Measurements from ENCODE around the gene SMURF1.

The SMURF1 gene

GRCh38 chr7:99034932-99035722, 108.8 kb downstream of the SMURF1 start:
- TF ChIP-seq CTCF (IDR thresholded peaks at IDR 0.05), result no peak
- Mint-ChIP-seq H3K4me3 (no peak overlapping the region), H3K27me3 (ENCODE audit: low read depth, poor library complexity) (peaks cover 3% of the 10 kb centered on the region), H3K36me3 (ENCODE audit: low read depth) (peaks cover 73% of the 10 kb centered on the region), H3K9me3 (no peaks in the 10 kb centered on the region), H3K27ac (peak overlapping the region; percentile 8), H3K4me1 (peaks cover 14% of the 10 kb centered on the region)
- no peak for DNase-seq

- Mint-ChIP-seq H3K9me3 (no peaks in the 10 kb centered on the region), H3K27me3 (ENCODE audit: low read depth, poor library complexity) (no peaks in the 10 kb centered on the region), H3K4me1 (peaks cover 14% of the 10 kb centered on the region), H3K36me3 (ENCODE audit: low read depth) (peaks cover 78% of the 10 kb centered on the region), H3K27ac (no peak overlapping the region), H3K4me3 (no peak overlapping the region)
- TF ChIP-seq CTCF (IDR thresholded peaks at IDR 0.05), result no peak
- DNase-seq, result no peak
Observed at GRCh38 chr7:99033765-99034164, 110.1 kb downstream of the SMURF1 start.

GRCh38 chr7:99032928-99033327, 111.0 kb downstream of the SMURF1 start:
- no peak overlapping the region for H3K27ac Mint-ChIP-seq
- DNase-seq, result no peak
- no peaks in the 10 kb centered on the region for H3K9me3 Mint-ChIP-seq
- TF ChIP-seq CTCF (IDR thresholded peaks at IDR 0.05), result no peak
- no peaks in the 10 kb centered on the region for H3K27me3 Mint-ChIP-seq (ENCODE audit: low read depth, poor library complexity)
- H3K36me3 Mint-ChIP-seq (ENCODE audit: low read depth), result peaks cover 81% of the 10 kb centered on the region
- H3K4me3 Mint-ChIP-seq, result no peak overlapping the region
- H3K4me1 Mint-ChIP-seq, result peaks cover 17% of the 10 kb centered on the region

GRCh38 chr7:99031496-99031895, 112.4 kb downstream of the SMURF1 start:
- Mint-ChIP-seq H3K36me3 (ENCODE audit: low read depth) (peaks cover 78% of the 10 kb centered on the region), H3K9me3 (peaks cover 4% of the 10 kb centered on the region), H3K4me1 (peaks cover 22% of the 10 kb centered on the region), H3K27ac (peak overlapping the region; percentile 79), H3K27me3 (ENCODE audit: low read depth, poor library complexity) (no peaks in the 10 kb centered on the region), H3K4me3 (no peak overlapping the region)
- no peak for DNase-seq
- no peak for TF ChIP-seq CTCF (IDR thresholded peaks at IDR 0.05)

GRCh38 chr7:99030951-99031350, 113.0 kb downstream of the SMURF1 start:
- peaks cover 17% of the 10 kb centered on the region for H3K4me1 Mint-ChIP-seq
- TF ChIP-seq CTCF (IDR thresholded peaks at IDR 0.05), result no peak
- H3K27ac Mint-ChIP-seq, result peak overlapping the region; percentile 62
- DNase-seq, result no peak
- H3K4me3 Mint-ChIP-seq, result no peak overlapping the region
- peaks cover 74% of the 10 kb centered on the region for H3K36me3 Mint-ChIP-seq (ENCODE audit: low read depth)
- H3K27me3 Mint-ChIP-seq (ENCODE audit: low read depth, poor library complexity), result no peaks in the 10 kb centered on the region
- peaks cover 4% of the 10 kb centered on the region for H3K9me3 Mint-ChIP-seq

- Mint-ChIP-seq H3K27ac (no peak overlapping the region), H3K27me3 (ENCODE audit: low read depth, poor library complexity) (no peaks in the 10 kb centered on the region), H3K4me3 (no peak overlapping the region), H3K36me3 (ENCODE audit: low read depth) (peaks cover 74% of the 10 kb centered on the region), H3K4me1 (peaks cover 12% of the 10 kb centered on the region), H3K9me3 (peaks cover 4% of the 10 kb centered on the region)
- DNase-seq, result no peak
- no peak for TF ChIP-seq CTCF (IDR thresholded peaks at IDR 0.05)
Observed at GRCh38 chr7:99030457-99030856, 113.5 kb downstream of the SMURF1 start.
